ENCODE results near the gene ENTR1. TPM values are rescaled to one million over a fixed set of nuclear protein-coding genes. Genes with fewer than 3 reads are reported as not detected.

The ENTR1 gene
- total and polyA plus RNA-seq, 2 of the 13 experiments (the other 11 are each of a cell fraction or from before 2014, with no cell fraction given), result 70.1 to 76.4 TPM

DNA sequence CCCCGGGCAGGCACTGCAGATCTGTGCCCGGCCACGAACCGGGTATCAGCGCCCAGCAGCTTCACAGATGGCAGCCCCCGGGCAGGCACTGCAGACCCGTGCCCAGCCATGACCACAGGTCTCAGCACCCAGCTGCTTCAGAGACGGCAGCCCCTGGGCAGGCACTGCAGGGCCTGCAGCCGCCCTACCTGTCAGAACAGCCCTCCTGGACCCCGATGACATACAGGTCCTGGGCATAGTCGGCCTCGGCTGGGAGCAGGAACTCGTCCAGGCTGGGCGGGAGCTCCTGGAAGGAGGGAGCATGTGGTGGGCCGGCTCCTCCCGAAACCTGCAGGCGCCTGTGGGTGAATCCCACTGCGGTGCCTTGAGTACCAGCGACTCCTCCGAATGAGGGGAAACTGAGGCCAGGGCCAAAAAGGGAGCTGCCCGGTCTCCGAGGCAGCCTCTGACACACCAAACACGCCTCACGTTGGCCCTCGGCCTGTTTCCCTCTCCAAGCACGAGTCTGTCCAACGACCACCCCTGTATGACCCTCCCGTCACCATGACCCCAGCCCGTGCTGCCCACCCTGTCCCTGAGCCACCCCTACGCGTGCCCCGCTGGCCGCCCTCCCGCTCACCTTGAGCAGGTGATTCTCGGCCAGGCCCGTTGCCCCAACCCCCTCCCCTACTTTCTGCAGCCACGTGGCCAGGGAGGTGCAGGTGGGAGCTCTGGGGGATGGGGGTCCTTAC is 23.6 kb upstream of the ENTR1 start:
- POLR2A ChIA-PET, result interaction anchor here (0.6 kb wide), 1 partner anchor 12 kb away, joined by 3 read pairs; no protein-coding TSS in a partner anchor
- H3K4me2 ChIP-seq (ENCODE audit: low read depth, low read length), result no peak overlapping the region

More for the DNA sequence above, 23.6 kb upstream of the ENTR1 start:
- BruUV-seq (replicated peaks), result no TSS peak
- ATAC-seq (no peak), FAIRE-seq (no peak), DNase-seq (ENCODE audit: low spot score) (no peak)
- Histone ChIP-seq H3K9me3 (ENCODE audit: low read length) (no peaks in the 10 kb centered on the region), H3K4me1 (ENCODE audit: insufficient read depth, low read length) (peaks cover 22% of the 10 kb centered on the region), H4K20me1 (ENCODE audit: insufficient read depth, low read length) (peaks cover 7% of the 10 kb centered on the region; the same call in 1 of the 2 replicates), H3K36me3 (replicated peaks in 1 of 2; ENCODE audit: control insufficient read depth in 1 of 2, insufficient read depth in 2 of 2, low read length in 2 of 2) (peaks cover 4 to 6% of the 10 kb centered on the region in 2 experiments; a peak in 2 of 5 replicates), H3K27ac (ENCODE audit: extremely low read length, insufficient read depth, low read length) (no peak overlapping the region), H3K79me2 (ENCODE audit: insufficient read depth, low read length) (peaks cover 25% of the 10 kb centered on the region), H3K4me3 (replicated peaks in 1 of 3; ENCODE audit: insufficient read depth in 1 of 3, low read depth in 2 of 3, low read length in 3 of 3) (no peak overlapping the region), H3K27me3 (ENCODE audit: control insufficient read depth in 1 of 2, insufficient read depth in 2 of 2, low read length in 2 of 2) (no peaks in the 10 kb centered on the region; a peak in 1 of 5 replicates), H3K9ac (ENCODE audit: insufficient read depth, low read depth, low read length) (no peak overlapping the region), H2AFZ (ENCODE audit: low read length) (no peak overlapping the region)
- CTCF ChIA-PET (ENCODE audit: low intra/inter-chr PET ratio, low total read pairs), result no interaction called here
- intact Hi-C loops (cut with micrococcal nuclease; ENCODE audit: unreplicated experiment), result no loop called here
- TF ChIP-seq EHMT2 (IDR thresholded peaks at IDR 0.05; ENCODE audit: borderline replicate concordance, low read depth, low read length), result no peak
- TF ChIP-seq ZNF432 (CRISPR knock-in tag; IDR thresholded peaks at IDR 0.05; ENCODE audit: borderline replicate concordance), result no peak
- TF ChIP-seq PITX1 (CRISPR knock-in tag; IDR thresholded peaks at IDR 0.05), result no peak
- no peak for TF ChIP-seq RBFOX2 (IDR thresholded peaks at IDR 0.05; ENCODE audit: low read depth, low read length)
- TF ChIP-seq, protein P1, sequence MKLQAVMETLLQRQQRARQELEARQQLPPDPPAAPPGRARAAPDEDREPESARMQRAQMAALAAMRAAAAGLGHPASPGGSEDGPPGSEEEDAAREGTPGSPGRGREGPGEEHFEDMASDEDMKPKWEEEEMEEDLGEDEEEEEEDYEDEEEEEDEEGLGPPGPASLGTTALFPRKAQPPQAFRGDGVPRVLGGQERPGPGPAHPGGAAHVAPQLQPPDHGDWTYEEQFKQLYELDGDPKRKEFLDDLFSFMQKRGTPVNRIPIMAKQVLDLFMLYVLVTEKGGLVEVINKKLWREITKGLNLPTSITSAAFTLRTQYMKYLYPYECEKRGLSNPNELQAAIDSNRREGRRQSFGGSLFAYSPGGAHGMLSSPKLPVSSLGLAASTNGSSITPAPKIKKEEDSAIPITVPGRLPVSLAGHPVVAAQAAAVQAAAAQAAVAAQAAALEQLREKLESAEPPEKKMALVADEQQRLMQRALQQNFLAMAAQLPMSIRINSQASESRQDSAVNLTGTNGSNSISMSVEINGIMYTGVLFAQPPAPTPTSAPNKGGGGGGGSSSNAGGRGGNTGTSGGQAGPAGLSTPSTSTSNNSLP (IDR thresholded peaks at IDR 0.05; ENCODE audit: low read depth, low read length), result no peak
- TF ChIP-seq ZNF44 (CRISPR knock-in tag; IDR thresholded peaks at IDR 0.05), result no peak
- TF ChIP-seq NR2F2 (IDR thresholded peaks at IDR 0.05; ENCODE audit: borderline replicate concordance, low read depth), result no peak
- no peak for TF ChIP-seq ZBTB38 (CRISPR knock-in tag; IDR thresholded peaks at IDR 0.05)
- WGBS (ENCODE audit: low lambda C conversion rate), result 97% methylated on average over 26 of the region's 37 CpGs
- in situ Hi-C loops (cut with HindIII; ENCODE audit: extremely low pct_ligation_motif_present, low pct_unique_long_range_greater_than_20kb), result no loop called here

All from HepG2 (cell line).